GM12864 (cell line): ENCODE measurements around the gene RC3H2.
"Not testable (repeated sequence)": the region's sequence is repeated elsewhere in the genome, so short reads cannot be mapped to it uniquely, and the experiment has no call there.

ENCODE experiments used
- DNase-seq: peaks from one replicate; pipeline ENCODE4 v3.0.0-alpha.2; 2011; ENCODE audit warnings: low read depth
- H3K4me3 ChIP-seq: 2 replicates; pipeline ENCODE4 v1.5.1; 2011; ENCODE audit warnings: mild to moderate bottlenecking, low read depth, low read length, control low read depth
- CTCF ChIP-seq: IDR thresholded peaks from 2 replicates; pipeline ENCODE4 v1.5.1; 2011; ENCODE audit warnings: low read depth, mild to moderate bottlenecking, moderate library complexity, low read length, control low read depth, inconsistent platforms; ENCODE audit errors: missing control alignments

The RC3H2 gene

GRCh38 chr9:122816163-122816867 is 88.8 kb downstream of the RC3H2 start:
- no peak for TF ChIP-seq CTCF
- DNase-seq, result no peak
- H3K4me3 ChIP-seq, result no peak overlapping the region

- no peak for TF ChIP-seq CTCF
- no peak for DNase-seq
- H3K4me3 ChIP-seq, result no peak overlapping the region
Measured at GRCh38 chr9:122815544-122815943, 89.6 kb downstream of the RC3H2 start.

DNA sequence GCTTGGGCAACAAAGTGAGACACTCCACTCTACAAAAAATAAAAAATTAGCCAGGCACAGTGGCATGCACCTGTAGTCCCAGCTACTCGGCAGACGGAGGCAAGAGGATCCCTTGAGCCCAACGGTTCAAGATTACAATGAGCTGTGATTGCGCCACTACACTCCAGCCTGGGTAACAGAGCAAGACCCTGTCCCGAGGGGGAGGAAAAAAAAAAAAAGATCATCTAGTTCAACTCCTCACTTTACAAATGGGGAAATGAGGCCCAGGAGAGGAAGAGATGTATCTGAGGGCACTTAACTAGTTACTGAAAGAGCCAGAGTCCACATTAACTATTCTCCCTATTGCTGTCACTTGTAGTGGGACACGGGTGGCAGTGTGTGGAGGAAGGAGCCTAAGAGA is 90.6 kb downstream of the RC3H2 start:
- H3K4me3 ChIP-seq, result no peak overlapping the region
- no peak for DNase-seq
- no peak for TF ChIP-seq CTCF

GRCh38 chr9:122812736-122813135 is 92.4 kb downstream of the RC3H2 start:
- no peak for TF ChIP-seq CTCF
- H3K4me3 ChIP-seq, result no peak overlapping the region
- DNase-seq, result no peak

GRCh38 chr9:122810306-122810946 is 94.7 kb downstream of the RC3H2 start:
- peak; percentile 59 for TF ChIP-seq CTCF
- H3K4me3 ChIP-seq, result no peak overlapping the region
- peak; percentile 40 for DNase-seq

DNA sequence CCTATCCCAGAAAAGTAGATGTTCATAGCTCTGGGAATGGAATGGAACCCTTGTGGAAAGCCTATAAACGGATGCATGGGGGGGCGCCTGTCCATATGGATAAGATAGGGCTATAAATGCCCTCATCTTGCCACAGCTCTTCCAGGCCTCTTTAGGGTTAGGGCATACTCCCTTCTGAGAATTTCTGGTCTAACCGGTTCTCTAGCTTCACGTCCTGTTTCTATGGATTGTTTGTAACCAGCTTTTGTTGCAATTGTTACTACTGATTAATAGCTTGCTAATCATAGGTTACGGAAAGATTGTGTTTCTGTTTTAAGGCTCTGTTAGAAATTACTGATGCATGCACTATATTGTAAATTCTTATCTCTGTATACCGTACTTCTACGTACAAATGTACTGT is 95.9 kb downstream of the RC3H2 start:
- not testable (repeated sequence) for H3K4me3 ChIP-seq, DNase-seq

DNA sequence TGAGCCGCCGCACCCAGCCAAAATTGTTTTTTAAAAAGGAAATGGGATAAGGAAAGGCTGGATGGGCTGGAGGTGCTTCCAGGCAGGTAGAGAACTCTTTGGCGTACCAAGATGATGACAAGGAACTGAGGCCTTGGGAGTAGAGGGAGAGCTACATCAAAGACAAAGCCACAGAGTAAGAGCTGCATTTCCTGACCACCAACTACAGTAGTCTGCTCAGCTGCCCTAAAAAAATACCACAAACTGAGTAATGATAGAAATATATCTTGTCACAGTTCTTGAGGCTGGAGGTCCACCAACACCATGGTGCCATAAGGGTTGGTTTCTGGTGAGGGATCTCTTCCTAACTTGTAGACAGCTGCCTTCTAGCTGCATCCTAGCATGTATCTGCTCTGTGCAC is 97.0 kb downstream of the RC3H2 start:
- no peak for TF ChIP-seq CTCF
- no peak overlapping the region for H3K4me3 ChIP-seq
- DNase-seq, result no peak
